H1 (cell line): ENCODE results near the gene HERC3. TPM values are rescaled to one million over a fixed set of nuclear protein-coding genes. Genes with fewer than 3 reads are reported as not detected.

Experiments
- CTCF ChIA-PET: fragments of 300-600 bp; sonication (Branson Sonifier 250); formaldehyde crosslinking; loops from one replicate; lab custom pipeline; 2021; ENCODE audit not compliant: partially characterized antibody; lab: Charles Lee
- POLR2A ChIA-PET: fragments of 300-600 bp; sonication (Branson Sonifier 250); formaldehyde crosslinking; loops from one replicate; lab custom pipeline; 2021; ENCODE audit warnings: inconsistent platforms; ENCODE audit not compliant: partially characterized antibody; lab: Charles Lee
- DNase-seq, 2 experiments: peaks; one replicate each; pipeline versions ENCODE4 v3.0.0 to v3.0.0-alpha.2; 2010 to 2022; ENCODE audit warnings: low spot score in 2 of 2, low read depth in 1 of 2, mixed read lengths in 1 of 2
- FAIRE-seq: peaks from 2 replicates; lab custom pipeline; 2011; peaks lifted over from hg19 to GRCh38; lab: Jason Lieb, UNC
- H2AFZ ChIP-seq: 2 replicates; pipeline ENCODE4 v1.8.1; 2012; ENCODE audit warnings: low read length, inconsistent platforms
- H2AK5ac ChIP-seq: 2 replicates; pipeline ENCODE4 v1.6.1; 2013; ENCODE audit warnings: low read depth, low read length
- H2BK120ac ChIP-seq: replicated peaks from 2 replicates; pipeline ENCODE3; 2013; ENCODE audit warnings: low read depth, low read length, inconsistent platforms
- H2BK12ac ChIP-seq: 2 replicates; pipeline ENCODE4 v1.6.1; 2013; ENCODE audit warnings: low read depth, low read length
- H2BK15ac ChIP-seq: 2 replicates; pipeline ENCODE4 v1.6.1; 2013; ENCODE audit warnings: low read length
- H2BK20ac ChIP-seq: 2 replicates; pipeline ENCODE4 v1.6.1; 2013; ENCODE audit warnings: low read length
- H2BK5ac ChIP-seq: 2 replicates; pipeline ENCODE4 v1.6.1; 2013; ENCODE audit warnings: low read depth, low read length
- H3K14ac ChIP-seq: 2 replicates; pipeline ENCODE4 v1.6.1; 2013; ENCODE audit warnings: inconsistent platforms; ENCODE audit not compliant: insufficient read length
- H3K18ac ChIP-seq: 2 replicates; pipeline ENCODE4 v1.6.1; 2013; ENCODE audit warnings: low read length; ENCODE audit errors: extremely low read depth
- H3K23ac ChIP-seq: 2 replicates; pipeline ENCODE4 v1.6.1; 2013; ENCODE audit warnings: inconsistent platforms; ENCODE audit not compliant: insufficient read length
- H3K23me2 ChIP-seq: 2 replicates; pipeline ENCODE4 v1.6.1; 2013; ENCODE audit warnings: low read depth, low read length
- H3K27ac ChIP-seq: 2 replicates; pipeline ENCODE4 v1.6.1; 2011; ENCODE audit warnings: low read depth, low read length, inconsistent platforms
- H3K27me3 ChIP-seq, 4 experiments: replicated peaks in 1 of 4; 1 replicate in 1 of 4; 2 replicates in 3 of 4; pipeline versions ENCODE4 v1.6.1 to v1.8.1; 2011 to 2013; ENCODE audit warnings: low read length in 3 of 4, mild to moderate bottlenecking in 3 of 4, inconsistent platforms in 2 of 4, mixed read lengths in 2 of 4, moderate library complexity in 1 of 4; ENCODE audit not compliant: control insufficient read depth in 3 of 4, insufficient read depth in 3 of 4; ENCODE audit errors: extremely low read depth in 1 of 4
- H3K36me3 ChIP-seq, 4 experiments: 2 replicates each; pipeline versions ENCODE4 v1.6.1 to v1.8.1; 2011 to 2013; ENCODE audit warnings: mild to moderate bottlenecking in 4 of 4, low read length in 3 of 4, moderate library complexity in 2 of 4, control low read depth in 1 of 4, inconsistent platforms in 1 of 4; ENCODE audit not compliant: insufficient read depth in 4 of 4, control insufficient read depth in 2 of 4
- H3K4ac ChIP-seq: replicated peaks from 2 replicates; pipeline ENCODE3; 2013; ENCODE audit warnings: low read length, low read depth, mixed read lengths, inconsistent platforms; ENCODE audit not compliant: insufficient read length
- H3K4me1 ChIP-seq, 4 experiments: replicated peaks in 1 of 4; 1 replicate in 1 of 4; 2 replicates in 3 of 4; pipeline versions ENCODE4 v1.6.1 to v1.8.1; 2011 to 2013; ENCODE audit warnings: low read length in 3 of 4, inconsistent platforms in 2 of 4, mixed read lengths in 1 of 4; ENCODE audit not compliant: insufficient read depth in 4 of 4, control insufficient read depth in 3 of 4
- H3K4me2 ChIP-seq, 2 experiments: 2 replicates each; pipeline versions ENCODE4 v1.6.1 to v1.8.1; 2011 to 2013; ENCODE audit warnings: low read depth in 2 of 2, low read length in 2 of 2, control low read depth in 1 of 2, inconsistent platforms in 1 of 2, mild to moderate bottlenecking in 1 of 2; ENCODE audit not compliant: insufficient read depth in 1 of 2
- H3K4me3 ChIP-seq, 4 experiments: fragments of 200-600, 300-600 bp in 1 of 4; sonication (generic), shearing (Covaris generic), sonication (Bioruptor Twin) in 1 of 4; 2 replicates each; pipeline versions ENCODE4 v1.5.1 to v1.8.1; 2011 to 2016; ENCODE audit warnings: low read length in 4 of 4, low read depth in 3 of 4, control low read depth in 2 of 4, inconsistent platforms in 2 of 4, mild to moderate bottlenecking in 2 of 4, mixed read lengths in 1 of 4, moderate library complexity in 1 of 4; ENCODE audit not compliant: insufficient read depth in 2 of 4; ENCODE audit errors: extremely low read depth in 1 of 4
- H3K56ac ChIP-seq: replicated peaks from 2 replicates; pipeline ENCODE3; 2013; ENCODE audit warnings: low read depth, mild to moderate bottlenecking, mixed read lengths, low read length, inconsistent platforms; ENCODE audit not compliant: insufficient read length
- H3K79me1 ChIP-seq: 2 replicates; pipeline ENCODE4 v1.6.1; 2013; ENCODE audit warnings: low read depth, low read length, control low read depth
- H3K79me2 ChIP-seq, 2 experiments: 2 replicates each; pipeline versions ENCODE4 v1.6.1 to v1.8.1; 2012 to 2013; ENCODE audit warnings: low read length in 2 of 2, mild to moderate bottlenecking in 2 of 2, inconsistent platforms in 1 of 2; ENCODE audit not compliant: insufficient read depth in 2 of 2, control insufficient read depth in 1 of 2
- H3K9ac ChIP-seq, 4 experiments: replicated peaks in 1 of 4; 1 replicate in 1 of 4; 2 replicates in 3 of 4; pipeline versions ENCODE4 v1.6.1 to v1.8.1; 2011 to 2013; ENCODE audit warnings: low read depth in 3 of 4, low read length in 3 of 4, control low read depth in 2 of 4, mild to moderate bottlenecking in 2 of 4, moderate library complexity in 2 of 4, inconsistent platforms in 1 of 4; ENCODE audit errors: extremely low read depth in 1 of 4
- H3K9me3 ChIP-seq, 2 experiments: 2 replicates each; pipeline versions ENCODE4 v1.6.1 to v1.8.1; 2012 to 2013; ENCODE audit warnings: mild to moderate bottlenecking in 2 of 2, moderate library complexity in 2 of 2, control low read depth in 1 of 2, inconsistent platforms in 1 of 2, low read depth in 1 of 2, low read length in 1 of 2, mixed read lengths in 1 of 2; ENCODE audit not compliant: insufficient read depth in 2 of 2
- H4K20me1 ChIP-seq, 2 experiments: replicated peaks in 1 of 2; 2 replicates each; pipeline versions ENCODE3 to v1.8.1; 2011 to 2013; ENCODE audit warnings: inconsistent platforms in 2 of 2, low read length in 2 of 2, mild to moderate bottlenecking in 1 of 2; ENCODE audit not compliant: insufficient read depth in 2 of 2, control insufficient read depth in 1 of 2
- H4K5ac ChIP-seq: 2 replicates; pipeline ENCODE4 v1.6.1; 2013; ENCODE audit warnings: low read length, low read depth, mixed read lengths, inconsistent platforms; ENCODE audit not compliant: insufficient read length
- H4K8ac ChIP-seq: 2 replicates; pipeline ENCODE4 v1.8.0; 2013; ENCODE audit warnings: mild to moderate bottlenecking, moderate library complexity, low read length, inconsistent platforms; ENCODE audit not compliant: insufficient read depth; ENCODE audit errors: extremely low read depth
- H4K91ac ChIP-seq: replicated peaks from 2 replicates; pipeline ENCODE3; 2013; ENCODE audit warnings: low read length, mixed read lengths, inconsistent platforms; ENCODE audit not compliant: insufficient read length
- RXRA ChIP-seq: IDR thresholded peaks from 2 replicates; pipeline ENCODE4 v1.6.1; 2011; ENCODE audit warnings: low read depth, mild to moderate bottlenecking, low read length, moderate library complexity; ENCODE audit not compliant: insufficient read depth
- WGBS, 2 experiments: shearing (Covaris generic) in 1 of 2; methylation state at CpG; one replicate each; pipeline versions ENCODE4 v1.1.6 to v1.1.7; 2013 to 2015; ENCODE audit warnings: low lambda C conversion rate in 2 of 2, mixed read lengths in 2 of 2, inconsistent platforms in 1 of 2, low coverage in 1 of 2, missing lambda C conversion rate in 1 of 2; ENCODE audit not compliant: insufficient replicate concordance in 2 of 2, insufficient coverage in 1 of 2, insufficient read length in 1 of 2; ENCODE audit errors: extremely low coverage in 1 of 2, missing lambda C conversion rate in 1 of 2; 5-methylcytosine and 5-hydroxymethylcytosine counted together
- polyA plus RNA-seq, 7 experiments: library from polyadenylated mRNA; depleted of rRNA in 3 of 7; stranded (reverse) in 5 of 7; unstranded in 2 of 7; fragments of >200 nt in 5 of 7; fragments of 200-250 nt in 2 of 7; gene quantifications; 1 replicate in 5 of 7; 2 replicates in 1 of 7; 4 replicates in 1 of 7; pipeline versions ENCODE4 v1.2.1 to v1.2.3, GENCODE V29; 2011 to 2013; ENCODE audit warnings: missing spikeins in 2 of 7, mixed read lengths in 2 of 7
- total RNA-seq: library from RNA; stranded (reverse); fragmentation: NEBNext Ultra II Directional; extraction: Animal tissue kit (Norgen Biotek cat#: 25700); gene quantifications from 2 replicates; pipeline ENCODE4 v1.2.1, GENCODE V29; 2021

HERC3 gene
- total and polyA plus RNA-seq, 2 of the 8 experiments (the other 6 are each of a cell fraction or from before 2014, with no cell fraction given): 1.4 to 5.7 TPM

DNA sequence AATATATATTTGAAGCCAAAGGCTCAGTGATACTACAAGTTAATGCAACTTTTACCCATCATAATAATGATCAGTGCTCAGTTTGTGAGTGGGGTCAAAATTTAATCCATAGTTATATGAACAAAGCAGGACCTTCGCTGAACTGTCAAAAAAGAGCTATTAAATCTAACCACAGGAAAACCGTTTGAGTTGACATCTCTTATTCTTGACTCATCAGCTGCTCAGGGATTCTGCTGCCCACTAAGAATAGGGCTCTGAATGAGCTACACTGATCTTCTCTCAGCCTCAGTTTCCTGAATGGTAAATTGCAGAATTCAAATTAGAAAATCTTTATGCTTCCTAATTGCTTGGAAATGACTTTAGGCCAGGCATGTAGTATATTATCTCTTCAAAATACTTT lies 150.3 kb downstream of the HERC3 start:
- POLR2A ChIA-PET: no interaction called here

More for the DNA sequence above, 150.3 kb downstream of the HERC3 start:
- peaks cover 6 to 23% (median 11%) of the 10 kb centered on the region in 4 experiments; a peak in 6 of 7 replicates for H3K4me1 ChIP-seq
- H2BK120ac ChIP-seq: no peak overlapping the region
- 88% methylated on average over 2 of the region's 2 CpGs; no CpG with 5 or more reads in 1 of the 2 experiments for WGBS, 2 experiments
- no peak overlapping the region for H3K18ac ChIP-seq
- H4K8ac ChIP-seq: no peak overlapping the region
- peaks cover 0 to 8% (median 5%) of the 10 kb centered on the region in 4 experiments; a peak in 3 of 8 replicates for H3K36me3 ChIP-seq
- H3K79me2 ChIP-seq: no peaks in the 10 kb centered on the region
- TF ChIP-seq RXRA: no peak
- H3K27ac ChIP-seq: no peak overlapping the region
- no peaks in the 10 kb centered on the region for H3K79me1 ChIP-seq
- no peaks in the 10 kb centered on the region for H3K27me3 ChIP-seq
- FAIRE-seq: no peak
- H3K4ac ChIP-seq: no peak overlapping the region
- peak overlapping the region in 1 of 4 experiments; percentile 49; a peak in 1 of 7 replicates for H3K9ac ChIP-seq
- no peaks in the 10 kb centered on the region for H3K9me3 ChIP-seq
- H4K20me1 ChIP-seq: no peaks in the 10 kb centered on the region
- H2BK12ac ChIP-seq: no peak overlapping the region
- H4K5ac ChIP-seq: no peak overlapping the region
- no peak overlapping the region for H4K91ac ChIP-seq
- H3K14ac ChIP-seq: no peak overlapping the region
- no peak overlapping the region for H2BK5ac ChIP-seq
- H3K23ac ChIP-seq: no peak overlapping the region
- H3K4me3 ChIP-seq: no peak overlapping the region
- no peak overlapping the region for H3K4me2 ChIP-seq
- CTCF ChIA-PET: interaction anchor here (0.7 to 1.9 kb wide), 4 partner anchors 9 to 281 kb away, joined by 3 to 9 read pairs (median 5); no protein-coding TSS in a partner anchor
- H2AFZ ChIP-seq: no peak overlapping the region
- DNase-seq: no peak
- no peaks in the 10 kb centered on the region for H3K23me2 ChIP-seq
- H3K56ac ChIP-seq: no peak overlapping the region
- no peak overlapping the region for H2BK15ac ChIP-seq
- no peak overlapping the region for H2BK20ac ChIP-seq
- no peak overlapping the region for H2AK5ac ChIP-seq
